HEK293T (cell line): ENCODE measurements around the gene THAP7.

Source experiments
- BHLHE40 ChIP-seq: fragments of 450-650 bp; IDR thresholded peaks from 2 replicates; pipeline ENCODE4 v1.6.1; 2016; ENCODE audit warnings: mild to moderate bottlenecking, moderate library complexity, borderline replicate concordance
- FOXK2 ChIP-seq: fragments of 450-650 bp; IDR thresholded peaks from 2 replicates; pipeline ENCODE4 v1.6.1; 2016; ENCODE audit warnings: mild to moderate bottlenecking
- FOXM1 ChIP-seq: fragments of 450-650 bp; IDR thresholded peaks from 2 replicates; pipeline ENCODE4 v1.6.1; 2017; ENCODE audit warnings: mild to moderate bottlenecking, borderline replicate concordance
- HDGF ChIP-seq: fragments of 450-650 bp; IDR thresholded peaks from 2 replicates; pipeline ENCODE4 v1.6.1; 2017; ENCODE audit warnings: antibody characterized with exemption, borderline replicate concordance
- SP1 ChIP-seq: fragments of 450-650 bp; IDR thresholded peaks from 2 replicates; pipeline ENCODE4 v1.6.1; 2017

- TF ChIP-seq HDGF (no peak), SP1 (no peak), FOXM1 (no peak), FOXK2 (no peak), BHLHE40 (no peak)
Observed at GRCh38 chr22:20978419-20978818, 23.5 kb downstream of the THAP7 start.
